ENCODE measurements around the gene GUCY2D.

Gene GUCY2D

GRCh38 chr17:8064561-8065019, 62.2 kb downstream of the GUCY2D start:
- Histone ChIP-seq H3K27me3 (ENCODE audit: insufficient read depth, low read length, poor library complexity, severe bottlenecking) (no peaks in the 10 kb centered on the region), H3K4me1 (ENCODE audit: insufficient read depth, low read length, poor library complexity, severe bottlenecking) (no peaks in the 10 kb centered on the region), H3K9ac (ENCODE audit: low read depth, low read length, poor library complexity, severe bottlenecking) (no peak overlapping the region), H4K20me1 (ENCODE audit: insufficient read depth, low read length, poor library complexity, severe bottlenecking) (no peaks in the 10 kb centered on the region), H3F3A (ENCODE audit: low read depth) (no peaks in the 10 kb centered on the region), H2AFZ (ENCODE audit: low read length) (no peak overlapping the region), H3K4me2 (ENCODE audit: low read depth, low read length, poor library complexity, severe bottlenecking) (no peak overlapping the region), H3K79me2 (ENCODE audit: insufficient read depth, low read length) (no peaks in the 10 kb centered on the region), H3K4me3 (ENCODE audit: low read length, poor library complexity, severe bottlenecking) (no peak overlapping the region), H3K9me2 (replicated peaks; ENCODE audit: low read depth, low read length) (no peaks in the 10 kb centered on the region), H3K36me3 (ENCODE audit: insufficient read depth, low read length) (no peaks in the 10 kb centered on the region), H3K9me3 (ENCODE audit: insufficient read depth, low read depth, low read length) (no peaks in the 10 kb centered on the region)
- no peak for TF ChIP-seq CTCF (conservative IDR thresholded peaks at IDR 0.05; ENCODE audit: low read length)
- TF ChIP-seq EZH2phosphoT487 (IDR thresholded peaks at IDR 0.05; ENCODE audit: borderline replicate concordance): no peak

- Histone ChIP-seq H2AFZ (ENCODE audit: low read length) (no peak overlapping the region), H3K9ac (ENCODE audit: low read depth, low read length, poor library complexity, severe bottlenecking) (no peak overlapping the region), H3K4me3 (ENCODE audit: low read length, poor library complexity, severe bottlenecking) (no peak overlapping the region), H3K4me2 (ENCODE audit: low read depth, low read length, poor library complexity, severe bottlenecking) (no peak overlapping the region), H3K36me3 (ENCODE audit: insufficient read depth, low read length) (no peaks in the 10 kb centered on the region), H3K27me3 (ENCODE audit: insufficient read depth, low read length, poor library complexity, severe bottlenecking) (no peaks in the 10 kb centered on the region), H3K9me2 (replicated peaks; ENCODE audit: low read depth, low read length) (no peaks in the 10 kb centered on the region), H3K9me3 (ENCODE audit: insufficient read depth, low read depth, low read length) (no peaks in the 10 kb centered on the region), H3K4me1 (ENCODE audit: insufficient read depth, low read length, poor library complexity, severe bottlenecking) (no peaks in the 10 kb centered on the region), H3F3A (ENCODE audit: low read depth) (no peaks in the 10 kb centered on the region), H4K20me1 (ENCODE audit: insufficient read depth, low read length, poor library complexity, severe bottlenecking) (no peaks in the 10 kb centered on the region), H3K79me2 (ENCODE audit: insufficient read depth, low read length) (no peaks in the 10 kb centered on the region)
- no peak for TF ChIP-seq CTCF (conservative IDR thresholded peaks at IDR 0.05; ENCODE audit: low read length)
These were observed 64.7 kb downstream of the GUCY2D start for GRCh38 chr17:8066841-8067775.

- H3K9me3 ChIP-seq (ENCODE audit: insufficient read depth, low read depth, low read length): no peaks in the 10 kb centered on the region
- no peak overlapping the region for H2AFZ ChIP-seq (ENCODE audit: low read length)
- H3K27me3 ChIP-seq (ENCODE audit: insufficient read depth, low read length, poor library complexity, severe bottlenecking): no peaks in the 10 kb centered on the region
- no peaks in the 10 kb centered on the region for H3K79me2 ChIP-seq (ENCODE audit: insufficient read depth, low read length)
- no peaks in the 10 kb centered on the region for H4K20me1 ChIP-seq (ENCODE audit: insufficient read depth, low read length, poor library complexity, severe bottlenecking)
- no peak overlapping the region for H3K4me2 ChIP-seq (ENCODE audit: low read depth, low read length, poor library complexity, severe bottlenecking)
- H3K9me2 ChIP-seq (replicated peaks; ENCODE audit: low read depth, low read length): no peaks in the 10 kb centered on the region
- H3K4me3 ChIP-seq (ENCODE audit: low read length, poor library complexity, severe bottlenecking): no peak overlapping the region
- H3K9ac ChIP-seq (ENCODE audit: low read depth, low read length, poor library complexity, severe bottlenecking): no peak overlapping the region
- no peaks in the 10 kb centered on the region for H3K4me1 ChIP-seq (ENCODE audit: insufficient read depth, low read length, poor library complexity, severe bottlenecking)
- H3K36me3 ChIP-seq (ENCODE audit: insufficient read depth, low read length): no peaks in the 10 kb centered on the region
- TF ChIP-seq CTCF (conservative IDR thresholded peaks at IDR 0.05; ENCODE audit: low read length) (no peak), EZH2phosphoT487 (IDR thresholded peaks at IDR 0.05; ENCODE audit: borderline replicate concordance) (no peak)
- H3F3A ChIP-seq (ENCODE audit: low read depth): no peaks in the 10 kb centered on the region
These were observed 65.4 kb downstream of the GUCY2D start for GRCh38 chr17:8067806-8068205.

Data from Loucy (cell line).